WTC11 (cell line): ENCODE data around the gene ZNF672. TPM values are rescaled to one million over a fixed set of nuclear protein-coding genes. Genes with fewer than 3 reads are reported as not detected.

Source experiments
- ATAC-seq: fragments of 200-7000 bp; cut with Tn5 transposase; 2 replicates; pipeline ENCODE4 v1.10.0; 2021; ENCODE audit warnings: mild to moderate bottlenecking, moderate library complexity
- CTCF ChIA-PET: fragments of 300-600 bp; sonication (Branson Sonifier 250); formaldehyde crosslinking; loops from one replicate; lab custom pipeline; 2021; ENCODE audit warnings: antibody characterized with exemption; lab: Charles Lee
- POLR2A ChIA-PET: fragments of 350-600 bp; sonication (Branson Sonifier 250); formaldehyde crosslinking; loops from one replicate; lab custom pipeline; 2021; ENCODE audit warnings: antibody characterized with exemption; lab: Charles Lee
- DNase-seq: peaks from one replicate; pipeline ENCODE4 v3.0.0; 2021; ENCODE audit warnings: low spot score
- H3K27ac Mint-ChIP-seq: 2 replicates; pipeline ENCODE4 v1.8.0; 2021; ENCODE audit warnings: mixed read lengths
- H3K27me3 Mint-ChIP-seq: 2 replicates; pipeline ENCODE4 v1.8.0; 2021; ENCODE audit warnings: low read depth, mild to moderate bottlenecking, moderate library complexity, mixed read lengths
- H3K36me3 Mint-ChIP-seq: 2 replicates; pipeline ENCODE4 v1.8.0; 2021; ENCODE audit warnings: mixed read lengths
- H3K4me1 Mint-ChIP-seq: 2 replicates; pipeline ENCODE4 v1.8.0; 2022; ENCODE audit warnings: mixed read lengths
- H3K4me3 Mint-ChIP-seq: 2 replicates; pipeline ENCODE4 v1.8.0; 2021; ENCODE audit warnings: mild to moderate bottlenecking, moderate library complexity, mixed read lengths
- H3K9me3 Mint-ChIP-seq: 2 replicates; pipeline ENCODE4 v1.8.0; 2021; ENCODE audit warnings: mixed read lengths
- NFATC4 ChIP-seq: fragments of 250-450 bp; sonication (Bioruptor Pico); IDR thresholded peaks from 2 replicates; pipeline ENCODE4 v1.9.0; 2021; ENCODE audit warnings: mild to moderate bottlenecking
- total RNA-seq: library from RNA; stranded (reverse); gene quantifications from 3 replicates; pipeline ENCODE4 v1.2.3, GENCODE V29; 2021
- TF ChIP-seq, protein P1 (sequence below): fragments of 250-450 bp; sonication (Bioruptor Pico); IDR thresholded peaks from 2 replicates; pipeline ENCODE4 v1.9.0; 2021; ENCODE audit warnings: mild to moderate bottlenecking
- TF ChIP-seq, protein P2 (sequence below): sonication (generic); formaldehyde crosslinking; IDR thresholded peaks from 2 replicates; pipeline ENCODE4 v1.8.0; 2022; ENCODE audit warnings: missing genetic modification reagents
- TF ChIP-seq, protein P3 (sequence below): sonication (generic); formaldehyde crosslinking; IDR thresholded peaks from 2 replicates; pipeline ENCODE4 v1.8.1; 2023; ENCODE audit warnings: mild to moderate bottlenecking, missing genetic modification reagents
- TF ChIP-seq, protein P4 (sequence below): fragments of 250-450 bp; sonication (Bioruptor Pico); IDR thresholded peaks from 2 replicates; pipeline ENCODE4 v1.9.0; 2021; ENCODE audit warnings: mild to moderate bottlenecking
- TF ChIP-seq, protein P5 (sequence below): sonication (generic); formaldehyde crosslinking; IDR thresholded peaks from 2 replicates; pipeline ENCODE4 v1.8.0; 2022; ENCODE audit warnings: mild to moderate bottlenecking, missing genetic modification reagents
- TF ChIP-seq, protein P6 (sequence below): fragments of 200-600 bp; IDR thresholded peaks from 2 replicates; pipeline ENCODE4 v1.8.0; 2022; ENCODE audit warnings: antibody characterized with exemption
- TF ChIP-seq, protein P7 (sequence below): sonication (generic); formaldehyde crosslinking; IDR thresholded peaks from 2 replicates; pipeline ENCODE4 v1.8.1; 2023; ENCODE audit warnings: mild to moderate bottlenecking, missing genetic modification reagents, moderate library complexity
- TF ChIP-seq, protein P8 (sequence below): sonication (generic); formaldehyde crosslinking; IDR thresholded peaks from 2 replicates; pipeline ENCODE4 v1.8.1; 2023; ENCODE audit warnings: mild to moderate bottlenecking, moderate library complexity, missing genetic modification reagents
- TF ChIP-seq, protein P9 (sequence below): sonication (generic); formaldehyde crosslinking; conservative IDR thresholded peaks from 2 replicates; pipeline ENCODE4 v1.8.1; 2023; ENCODE audit warnings: mild to moderate bottlenecking, low read depth, missing genetic modification reagents, moderate library complexity
- TF ChIP-seq, protein P10 (sequence below): sonication (generic); formaldehyde crosslinking; IDR thresholded peaks from 2 replicates; pipeline ENCODE4 v1.8.1; 2022; ENCODE audit warnings: low read depth, missing genetic modification reagents, borderline replicate concordance
- TF ChIP-seq, protein P11 (sequence below): fragments of 250-450 bp; sonication (Bioruptor Pico); IDR thresholded peaks from 2 replicates; pipeline ENCODE4 v1.9.0; 2021; ENCODE audit warnings: moderate library complexity, mild to moderate bottlenecking, inconsistent platforms, borderline replicate concordance

Gene ZNF672
- total RNA-seq, 1 experiment from 2014 or later: 37.9 TPM

DNA sequence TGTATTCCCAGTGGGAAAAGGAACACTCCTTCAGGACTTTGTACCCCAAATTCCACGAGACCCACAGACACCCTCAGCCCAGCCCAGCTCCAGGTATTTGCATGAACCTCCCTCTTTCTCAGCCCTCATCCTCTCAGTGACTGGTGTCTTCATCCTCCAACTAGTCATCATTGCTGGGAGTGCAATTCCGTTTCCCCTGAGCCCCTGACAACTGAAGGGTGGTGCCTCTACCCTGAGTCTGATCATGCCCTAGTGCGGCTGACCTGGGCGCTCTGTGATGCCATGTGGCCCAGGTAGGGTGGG lies 24.6 kb downstream of the ZNF672 start:
- H3K36me3 Mint-ChIP-seq: no peaks in the 10 kb centered on the region
- H3K4me3 Mint-ChIP-seq: peak overlapping the region; percentile 79
- CTCF ChIA-PET: interaction anchor here (1.0 to 2.8 kb wide), 3 partner anchors 11 to 44 kb away, joined by 4 to 11 read pairs (median 4); no protein-coding TSS in a partner anchor
- peaks cover 3% of the 10 kb centered on the region for H3K9me3 Mint-ChIP-seq
- ATAC-seq: no peak
- POLR2A ChIA-PET: interaction anchor here (2.0 kb wide), 1 partner anchor 10 kb away, joined by 10 read pairs; no protein-coding TSS in a partner anchor
- TF ChIP-seq, protein P1, sequence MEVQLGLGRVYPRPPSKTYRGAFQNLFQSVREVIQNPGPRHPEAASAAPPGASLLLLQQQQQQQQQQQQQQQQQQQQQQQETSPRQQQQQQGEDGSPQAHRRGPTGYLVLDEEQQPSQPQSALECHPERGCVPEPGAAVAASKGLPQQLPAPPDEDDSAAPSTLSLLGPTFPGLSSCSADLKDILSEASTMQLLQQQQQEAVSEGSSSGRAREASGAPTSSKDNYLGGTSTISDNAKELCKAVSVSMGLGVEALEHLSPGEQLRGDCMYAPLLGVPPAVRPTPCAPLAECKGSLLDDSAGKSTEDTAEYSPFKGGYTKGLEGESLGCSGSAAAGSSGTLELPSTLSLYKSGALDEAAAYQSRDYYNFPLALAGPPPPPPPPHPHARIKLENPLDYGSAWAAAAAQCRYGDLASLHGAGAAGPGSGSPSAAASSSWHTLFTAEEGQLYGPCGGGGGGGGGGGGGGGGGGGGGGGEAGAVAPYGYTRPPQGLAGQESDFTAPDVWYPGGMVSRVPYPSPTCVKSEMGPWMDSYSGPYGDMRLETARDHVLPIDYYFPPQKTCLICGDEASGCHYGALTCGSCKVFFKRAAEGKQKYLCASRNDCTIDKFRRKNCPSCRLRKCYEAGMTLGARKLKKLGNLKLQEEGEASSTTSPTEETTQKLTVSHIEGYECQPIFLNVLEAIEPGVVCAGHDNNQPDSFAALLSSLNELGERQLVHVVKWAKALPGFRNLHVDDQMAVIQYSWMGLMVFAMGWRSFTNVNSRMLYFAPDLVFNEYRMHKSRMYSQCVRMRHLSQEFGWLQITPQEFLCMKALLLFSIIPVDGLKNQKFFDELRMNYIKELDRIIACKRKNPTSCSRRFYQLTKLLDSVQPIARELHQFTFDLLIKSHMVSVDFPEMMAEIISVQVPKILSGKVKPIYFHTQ (CRISPR knock-in tag): no peak
- TF ChIP-seq, protein P2, sequence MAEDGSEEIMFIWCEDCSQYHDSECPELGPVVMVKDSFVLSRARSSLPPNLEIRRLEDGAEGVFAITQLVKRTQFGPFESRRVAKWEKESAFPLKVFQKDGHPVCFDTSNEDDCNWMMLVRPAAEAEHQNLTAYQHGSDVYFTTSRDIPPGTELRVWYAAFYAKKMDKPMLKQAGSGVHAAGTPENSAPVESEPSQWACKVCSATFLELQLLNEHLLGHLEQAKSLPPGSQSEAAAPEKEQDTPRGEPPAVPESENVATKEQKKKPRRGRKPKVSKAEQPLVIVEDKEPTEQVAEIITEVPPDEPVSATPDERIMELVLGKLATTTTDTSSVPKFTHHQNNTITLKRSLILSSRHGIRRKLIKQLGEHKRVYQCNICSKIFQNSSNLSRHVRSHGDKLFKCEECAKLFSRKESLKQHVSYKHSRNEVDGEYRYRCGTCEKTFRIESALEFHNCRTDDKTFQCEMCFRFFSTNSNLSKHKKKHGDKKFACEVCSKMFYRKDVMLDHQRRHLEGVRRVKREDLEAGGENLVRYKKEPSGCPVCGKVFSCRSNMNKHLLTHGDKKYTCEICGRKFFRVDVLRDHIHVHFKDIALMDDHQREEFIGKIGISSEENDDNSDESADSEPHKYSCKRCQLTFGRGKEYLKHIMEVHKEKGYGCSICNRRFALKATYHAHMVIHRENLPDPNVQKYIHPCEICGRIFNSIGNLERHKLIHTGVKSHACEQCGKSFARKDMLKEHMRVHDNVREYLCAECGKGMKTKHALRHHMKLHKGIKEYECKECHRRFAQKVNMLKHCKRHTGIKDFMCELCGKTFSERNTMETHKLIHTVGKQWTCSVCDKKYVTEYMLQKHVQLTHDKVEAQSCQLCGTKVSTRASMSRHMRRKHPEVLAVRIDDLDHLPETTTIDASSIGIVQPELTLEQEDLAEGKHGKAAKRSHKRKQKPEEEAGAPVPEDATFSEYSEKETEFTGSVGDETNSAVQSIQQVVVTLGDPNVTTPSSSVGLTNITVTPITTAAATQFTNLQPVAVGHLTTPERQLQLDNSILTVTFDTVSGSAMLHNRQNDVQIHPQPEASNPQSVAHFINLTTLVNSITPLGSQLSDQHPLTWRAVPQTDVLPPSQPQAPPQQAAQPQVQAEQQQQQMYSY: no peak
- TF ChIP-seq, protein P3, sequence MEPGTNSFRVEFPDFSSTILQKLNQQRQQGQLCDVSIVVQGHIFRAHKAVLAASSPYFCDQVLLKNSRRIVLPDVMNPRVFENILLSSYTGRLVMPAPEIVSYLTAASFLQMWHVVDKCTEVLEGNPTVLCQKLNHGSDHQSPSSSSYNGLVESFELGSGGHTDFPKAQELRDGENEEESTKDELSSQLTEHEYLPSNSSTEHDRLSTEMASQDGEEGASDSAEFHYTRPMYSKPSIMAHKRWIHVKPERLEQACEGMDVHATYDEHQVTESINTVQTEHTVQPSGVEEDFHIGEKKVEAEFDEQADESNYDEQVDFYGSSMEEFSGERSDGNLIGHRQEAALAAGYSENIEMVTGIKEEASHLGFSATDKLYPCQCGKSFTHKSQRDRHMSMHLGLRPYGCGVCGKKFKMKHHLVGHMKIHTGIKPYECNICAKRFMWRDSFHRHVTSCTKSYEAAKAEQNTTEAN (CRISPR knock-in tag): no peak
- TF ChIP-seq, protein P4, sequence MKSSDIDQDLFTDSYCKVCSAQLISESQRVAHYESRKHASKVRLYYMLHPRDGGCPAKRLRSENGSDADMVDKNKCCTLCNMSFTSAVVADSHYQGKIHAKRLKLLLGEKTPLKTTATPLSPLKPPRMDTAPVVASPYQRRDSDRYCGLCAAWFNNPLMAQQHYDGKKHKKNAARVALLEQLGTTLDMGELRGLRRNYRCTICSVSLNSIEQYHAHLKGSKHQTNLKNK: no peak
- TF ChIP-seq, protein P5, sequence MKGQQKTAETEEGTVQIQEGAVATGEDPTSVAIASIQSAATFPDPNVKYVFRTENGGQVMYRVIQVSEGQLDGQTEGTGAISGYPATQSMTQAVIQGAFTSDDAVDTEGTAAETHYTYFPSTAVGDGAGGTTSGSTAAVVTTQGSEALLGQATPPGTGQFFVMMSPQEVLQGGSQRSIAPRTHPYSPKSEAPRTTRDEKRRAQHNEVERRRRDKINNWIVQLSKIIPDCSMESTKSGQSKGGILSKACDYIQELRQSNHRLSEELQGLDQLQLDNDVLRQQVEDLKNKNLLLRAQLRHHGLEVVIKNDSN (CRISPR knock-in tag): no peak
- TF ChIP-seq, protein P6, sequence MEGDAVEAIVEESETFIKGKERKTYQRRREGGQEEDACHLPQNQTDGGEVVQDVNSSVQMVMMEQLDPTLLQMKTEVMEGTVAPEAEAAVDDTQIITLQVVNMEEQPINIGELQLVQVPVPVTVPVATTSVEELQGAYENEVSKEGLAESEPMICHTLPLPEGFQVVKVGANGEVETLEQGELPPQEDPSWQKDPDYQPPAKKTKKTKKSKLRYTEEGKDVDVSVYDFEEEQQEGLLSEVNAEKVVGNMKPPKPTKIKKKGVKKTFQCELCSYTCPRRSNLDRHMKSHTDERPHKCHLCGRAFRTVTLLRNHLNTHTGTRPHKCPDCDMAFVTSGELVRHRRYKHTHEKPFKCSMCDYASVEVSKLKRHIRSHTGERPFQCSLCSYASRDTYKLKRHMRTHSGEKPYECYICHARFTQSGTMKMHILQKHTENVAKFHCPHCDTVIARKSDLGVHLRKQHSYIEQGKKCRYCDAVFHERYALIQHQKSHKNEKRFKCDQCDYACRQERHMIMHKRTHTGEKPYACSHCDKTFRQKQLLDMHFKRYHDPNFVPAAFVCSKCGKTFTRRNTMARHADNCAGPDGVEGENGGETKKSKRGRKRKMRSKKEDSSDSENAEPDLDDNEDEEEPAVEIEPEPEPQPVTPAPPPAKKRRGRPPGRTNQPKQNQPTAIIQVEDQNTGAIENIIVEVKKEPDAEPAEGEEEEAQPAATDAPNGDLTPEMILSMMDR: no peak
- TF ChIP-seq, protein P7, sequence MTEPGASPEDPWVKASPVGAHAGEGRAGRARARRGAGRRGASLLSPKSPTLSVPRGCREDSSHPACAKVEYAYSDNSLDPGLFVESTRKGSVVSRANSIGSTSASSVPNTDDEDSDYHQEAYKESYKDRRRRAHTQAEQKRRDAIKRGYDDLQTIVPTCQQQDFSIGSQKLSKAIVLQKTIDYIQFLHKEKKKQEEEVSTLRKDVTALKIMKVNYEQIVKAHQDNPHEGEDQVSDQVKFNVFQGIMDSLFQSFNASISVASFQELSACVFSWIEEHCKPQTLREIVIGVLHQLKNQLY (CRISPR knock-in tag): no peak
- TF ChIP-seq, protein P8, sequence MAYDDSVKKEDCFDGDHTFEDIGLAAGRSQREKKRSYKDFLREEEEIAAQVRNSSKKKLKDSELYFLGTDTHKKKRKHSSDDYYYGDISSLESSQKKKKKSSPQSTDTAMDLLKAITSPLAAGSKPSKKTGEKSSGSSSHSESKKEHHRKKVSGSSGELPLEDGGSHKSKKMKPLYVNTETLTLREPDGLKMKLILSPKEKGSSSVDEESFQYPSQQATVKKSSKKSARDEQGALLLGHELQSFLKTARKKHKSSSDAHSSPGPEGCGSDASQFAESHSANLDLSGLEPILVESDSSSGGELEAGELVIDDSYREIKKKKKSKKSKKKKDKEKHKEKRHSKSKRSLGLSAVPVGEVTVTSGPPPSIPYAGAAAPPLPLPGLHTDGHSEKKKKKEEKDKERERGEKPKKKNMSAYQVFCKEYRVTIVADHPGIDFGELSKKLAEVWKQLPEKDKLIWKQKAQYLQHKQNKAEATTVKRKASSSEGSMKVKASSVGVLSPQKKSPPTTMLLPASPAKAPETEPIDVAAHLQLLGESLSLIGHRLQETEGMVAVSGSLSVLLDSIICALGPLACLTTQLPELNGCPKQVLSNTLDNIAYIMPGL (CRISPR knock-in tag): no peak
- TF ChIP-seq, protein P9, sequence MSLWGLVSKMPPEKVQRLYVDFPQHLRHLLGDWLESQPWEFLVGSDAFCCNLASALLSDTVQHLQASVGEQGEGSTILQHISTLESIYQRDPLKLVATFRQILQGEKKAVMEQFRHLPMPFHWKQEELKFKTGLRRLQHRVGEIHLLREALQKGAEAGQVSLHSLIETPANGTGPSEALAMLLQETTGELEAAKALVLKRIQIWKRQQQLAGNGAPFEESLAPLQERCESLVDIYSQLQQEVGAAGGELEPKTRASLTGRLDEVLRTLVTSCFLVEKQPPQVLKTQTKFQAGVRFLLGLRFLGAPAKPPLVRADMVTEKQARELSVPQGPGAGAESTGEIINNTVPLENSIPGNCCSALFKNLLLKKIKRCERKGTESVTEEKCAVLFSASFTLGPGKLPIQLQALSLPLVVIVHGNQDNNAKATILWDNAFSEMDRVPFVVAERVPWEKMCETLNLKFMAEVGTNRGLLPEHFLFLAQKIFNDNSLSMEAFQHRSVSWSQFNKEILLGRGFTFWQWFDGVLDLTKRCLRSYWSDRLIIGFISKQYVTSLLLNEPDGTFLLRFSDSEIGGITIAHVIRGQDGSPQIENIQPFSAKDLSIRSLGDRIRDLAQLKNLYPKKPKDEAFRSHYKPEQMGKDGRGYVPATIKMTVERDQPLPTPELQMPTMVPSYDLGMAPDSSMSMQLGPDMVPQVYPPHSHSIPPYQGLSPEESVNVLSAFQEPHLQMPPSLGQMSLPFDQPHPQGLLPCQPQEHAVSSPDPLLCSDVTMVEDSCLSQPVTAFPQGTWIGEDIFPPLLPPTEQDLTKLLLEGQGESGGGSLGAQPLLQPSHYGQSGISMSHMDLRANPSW: no peak
- no peak for TF ChIP-seq NFATC4
- TF ChIP-seq, protein P10, sequence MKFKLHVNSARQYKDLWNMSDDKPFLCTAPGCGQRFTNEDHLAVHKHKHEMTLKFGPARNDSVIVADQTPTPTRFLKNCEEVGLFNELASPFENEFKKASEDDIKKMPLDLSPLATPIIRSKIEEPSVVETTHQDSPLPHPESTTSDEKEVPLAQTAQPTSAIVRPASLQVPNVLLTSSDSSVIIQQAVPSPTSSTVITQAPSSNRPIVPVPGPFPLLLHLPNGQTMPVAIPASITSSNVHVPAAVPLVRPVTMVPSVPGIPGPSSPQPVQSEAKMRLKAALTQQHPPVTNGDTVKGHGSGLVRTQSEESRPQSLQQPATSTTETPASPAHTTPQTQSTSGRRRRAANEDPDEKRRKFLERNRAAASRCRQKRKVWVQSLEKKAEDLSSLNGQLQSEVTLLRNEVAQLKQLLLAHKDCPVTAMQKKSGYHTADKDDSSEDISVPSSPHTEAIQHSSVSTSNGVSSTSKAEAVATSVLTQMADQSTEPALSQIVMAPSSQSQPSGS (CRISPR knock-in tag): no peak
- TF ChIP-seq, protein P11, sequence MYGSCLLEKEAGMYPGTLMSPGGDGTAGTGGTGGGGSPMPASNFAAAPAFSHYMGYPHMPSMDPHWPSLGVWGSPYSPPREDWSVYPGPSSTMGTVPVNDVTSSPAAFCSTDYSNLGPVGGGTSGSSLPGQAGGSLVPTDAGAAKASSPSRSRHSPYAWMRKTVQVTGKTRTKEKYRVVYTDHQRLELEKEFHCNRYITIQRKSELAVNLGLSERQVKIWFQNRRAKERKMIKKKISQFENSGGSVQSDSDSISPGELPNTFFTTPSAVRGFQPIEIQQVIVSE (CRISPR knock-in tag): no peak
- H3K27me3 Mint-ChIP-seq: peaks cover 52% of the 10 kb centered on the region
- H3K27ac Mint-ChIP-seq: no peak overlapping the region
- no peak for DNase-seq
- peaks cover 20% of the 10 kb centered on the region for H3K4me1 Mint-ChIP-seq
